Bronchial epithelial cell (primary cell): ENCODE results near the gene FNDC3B. TPM values are rescaled to one million over a fixed set of nuclear protein-coding genes. Genes with fewer than 3 reads are reported as not detected.

Source experiments
- DNase-seq: peaks from one replicate; pipeline ENCODE4 v3.0.0-alpha.2; 2010; ENCODE audit warnings: low read depth
- FAIRE-seq: peaks from 2 replicates; lab custom pipeline; 2011; peaks lifted over from hg19 to GRCh38; lab: Jason Lieb, UNC
- H3K27me3 ChIP-seq: 2 replicates; pipeline ENCODE4 v1.5.1; 2011; ENCODE audit warnings: low read length; ENCODE audit not compliant: control insufficient read depth, insufficient read depth
- H3K36me3 ChIP-seq: 2 replicates; pipeline ENCODE4 v1.5.1; 2011; ENCODE audit warnings: low read length; ENCODE audit not compliant: control insufficient read depth, insufficient read depth
- H3K4me3 ChIP-seq: 2 replicates; pipeline ENCODE4 v1.5.1; 2011; ENCODE audit warnings: mild to moderate bottlenecking, low read depth, low read length, control low read depth
- total RNA-seq: library from RNA; depleted of rRNA; stranded (reverse); fragments of >200 nt; gene quantifications from 2 replicates; pipeline ENCODE4 v1.2.1, GENCODE V29; 2014
- TF ChIP-seq, protein P1 (sequence below): IDR thresholded peaks from 2 replicates; pipeline ENCODE4 v1.5.1; 2011; ENCODE audit warnings: mild to moderate bottlenecking, moderate library complexity, low read length, control low read depth, inconsistent platforms; ENCODE audit not compliant: insufficient read depth, severe bottlenecking

The FNDC3B gene
- total RNA-seq, 1 donor from 2014 or later: 39.2 TPM

DNA sequence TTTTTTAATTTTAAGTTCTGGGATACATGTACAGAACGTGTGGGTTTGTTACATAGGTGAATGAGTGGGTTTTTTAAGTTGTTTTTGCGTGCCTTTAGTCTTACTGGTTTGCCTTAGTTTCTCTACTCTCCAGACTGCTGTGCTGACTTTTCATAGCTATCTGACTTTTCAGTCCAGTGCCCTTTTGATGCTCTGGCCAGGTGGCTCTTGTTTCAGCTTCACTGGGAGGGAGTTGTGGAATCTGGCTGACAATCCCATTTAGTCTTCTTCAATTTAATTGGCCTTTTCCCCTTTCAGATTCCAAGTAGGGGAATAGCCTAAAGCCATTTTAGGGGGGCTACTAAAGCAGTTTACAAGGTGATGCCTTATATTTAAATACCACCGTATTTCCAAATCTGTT is 30.1 kb downstream of the FNDC3B start:
- DNase-seq: no peak
- Histone ChIP-seq H3K36me3 (peaks cover 6% of the 10 kb centered on the region), H3K27me3 (no peaks in the 10 kb centered on the region), H3K4me3 (no peak overlapping the region)
- TF ChIP-seq, protein P1, sequence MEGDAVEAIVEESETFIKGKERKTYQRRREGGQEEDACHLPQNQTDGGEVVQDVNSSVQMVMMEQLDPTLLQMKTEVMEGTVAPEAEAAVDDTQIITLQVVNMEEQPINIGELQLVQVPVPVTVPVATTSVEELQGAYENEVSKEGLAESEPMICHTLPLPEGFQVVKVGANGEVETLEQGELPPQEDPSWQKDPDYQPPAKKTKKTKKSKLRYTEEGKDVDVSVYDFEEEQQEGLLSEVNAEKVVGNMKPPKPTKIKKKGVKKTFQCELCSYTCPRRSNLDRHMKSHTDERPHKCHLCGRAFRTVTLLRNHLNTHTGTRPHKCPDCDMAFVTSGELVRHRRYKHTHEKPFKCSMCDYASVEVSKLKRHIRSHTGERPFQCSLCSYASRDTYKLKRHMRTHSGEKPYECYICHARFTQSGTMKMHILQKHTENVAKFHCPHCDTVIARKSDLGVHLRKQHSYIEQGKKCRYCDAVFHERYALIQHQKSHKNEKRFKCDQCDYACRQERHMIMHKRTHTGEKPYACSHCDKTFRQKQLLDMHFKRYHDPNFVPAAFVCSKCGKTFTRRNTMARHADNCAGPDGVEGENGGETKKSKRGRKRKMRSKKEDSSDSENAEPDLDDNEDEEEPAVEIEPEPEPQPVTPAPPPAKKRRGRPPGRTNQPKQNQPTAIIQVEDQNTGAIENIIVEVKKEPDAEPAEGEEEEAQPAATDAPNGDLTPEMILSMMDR: no peak
- no peak for FAIRE-seq

DNA sequence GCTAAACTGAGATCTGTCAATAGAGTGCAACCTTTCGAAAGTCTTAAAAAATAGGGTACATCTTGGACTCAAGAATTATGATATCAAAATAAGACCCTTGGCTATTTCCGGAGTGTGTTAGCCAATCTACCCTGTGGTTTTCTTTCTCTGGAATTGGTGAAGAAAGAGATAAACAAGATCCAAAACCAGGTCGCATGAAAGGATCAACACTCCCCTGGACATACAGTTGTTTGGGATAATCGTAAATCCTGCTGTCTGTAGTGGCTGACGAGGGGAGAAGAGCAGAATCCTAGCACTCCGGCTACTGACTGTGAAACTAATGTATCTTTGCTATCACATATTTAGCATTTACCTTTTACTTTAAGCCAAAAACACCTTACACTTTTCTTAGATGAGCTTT is 30.9 kb downstream of the FNDC3B start:
- Histone ChIP-seq H3K36me3 (peaks cover 6% of the 10 kb centered on the region), H3K4me3 (no peak overlapping the region), H3K27me3 (no peaks in the 10 kb centered on the region)
- FAIRE-seq: no peak
- TF ChIP-seq, protein P1: no peak
- no peak for DNase-seq

DNA sequence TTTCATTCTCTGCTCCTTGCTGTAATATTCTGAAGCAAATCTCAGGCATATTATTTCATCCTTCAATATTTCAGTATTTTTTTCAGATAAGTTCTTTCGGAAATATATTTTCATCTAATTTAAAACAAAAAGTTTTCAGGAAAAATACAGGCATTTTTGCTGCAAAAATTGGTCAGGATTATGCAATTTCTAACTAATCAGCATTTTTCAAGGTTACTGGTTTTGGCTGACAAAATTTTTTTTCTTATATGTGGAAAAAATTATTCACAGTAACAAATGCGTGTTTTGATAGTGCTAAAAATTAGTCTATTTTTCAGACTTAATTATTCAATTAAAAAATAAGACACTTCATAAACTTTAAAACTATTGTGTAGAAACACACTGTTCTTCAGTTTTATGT is 31.4 kb downstream of the FNDC3B start:
- FAIRE-seq: no peak
- Histone ChIP-seq H3K4me3 (no peak overlapping the region), H3K36me3 (peaks cover 6% of the 10 kb centered on the region), H3K27me3 (no peaks in the 10 kb centered on the region)
- DNase-seq: no peak
- TF ChIP-seq, protein P1: no peak

DNA sequence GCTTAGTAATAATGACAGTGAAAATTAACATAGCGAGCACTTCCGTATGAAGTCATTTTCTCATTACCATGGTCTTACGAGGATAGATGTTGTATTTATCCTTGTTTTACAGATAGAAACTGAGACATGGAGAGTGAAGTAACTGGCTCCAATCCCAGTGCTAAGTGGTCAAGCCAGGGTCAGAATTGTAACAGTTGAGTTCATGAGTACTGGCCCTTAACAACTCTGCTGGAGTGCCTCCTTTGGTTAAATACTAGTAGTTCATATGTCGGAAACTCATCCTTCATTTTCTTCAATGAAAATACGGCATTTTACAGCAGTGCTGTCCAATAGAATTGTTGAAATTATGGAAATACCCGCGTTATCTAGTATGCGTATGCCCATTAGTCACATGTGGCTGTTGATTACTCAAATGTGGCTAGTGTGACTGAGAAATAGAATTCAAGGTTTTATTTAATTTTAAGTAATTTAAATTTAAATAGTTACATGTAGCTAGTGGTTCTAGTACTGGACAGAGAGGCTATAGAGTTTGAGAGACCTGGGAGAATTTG is 32.5 kb downstream of the FNDC3B start:
- TF ChIP-seq, protein P1: no peak
- H3K36me3 ChIP-seq: peaks cover 6% of the 10 kb centered on the region
- FAIRE-seq (no peak), DNase-seq (no peak)
- no peaks in the 10 kb centered on the region for H3K27me3 ChIP-seq
- no peak overlapping the region for H3K4me3 ChIP-seq

DNA sequence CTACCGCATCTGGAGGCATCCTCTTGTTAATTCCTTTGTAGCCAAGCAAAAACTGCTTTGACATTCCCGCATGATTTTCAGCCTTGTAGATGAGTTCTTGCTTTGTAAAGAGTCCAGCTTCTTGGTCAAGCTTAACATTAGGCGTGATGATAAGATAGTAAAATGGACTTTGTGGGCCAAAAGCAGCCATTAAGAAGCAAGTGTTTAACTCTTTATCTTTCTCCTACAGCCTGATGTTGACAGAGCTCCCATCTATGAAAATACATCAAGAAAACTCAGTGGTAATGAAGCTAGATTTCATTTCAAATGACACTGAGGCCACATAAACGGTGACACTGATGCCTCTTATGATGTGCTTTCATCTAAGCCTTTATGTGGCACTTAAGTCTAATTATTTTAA is 33.2 kb downstream of the FNDC3B start:
- TF ChIP-seq, protein P1: no peak
- Histone ChIP-seq H3K36me3 (peaks cover 6% of the 10 kb centered on the region), H3K4me3 (no peak overlapping the region), H3K27me3 (no peaks in the 10 kb centered on the region)
- no peak for FAIRE-seq
- DNase-seq: no peak

DNA sequence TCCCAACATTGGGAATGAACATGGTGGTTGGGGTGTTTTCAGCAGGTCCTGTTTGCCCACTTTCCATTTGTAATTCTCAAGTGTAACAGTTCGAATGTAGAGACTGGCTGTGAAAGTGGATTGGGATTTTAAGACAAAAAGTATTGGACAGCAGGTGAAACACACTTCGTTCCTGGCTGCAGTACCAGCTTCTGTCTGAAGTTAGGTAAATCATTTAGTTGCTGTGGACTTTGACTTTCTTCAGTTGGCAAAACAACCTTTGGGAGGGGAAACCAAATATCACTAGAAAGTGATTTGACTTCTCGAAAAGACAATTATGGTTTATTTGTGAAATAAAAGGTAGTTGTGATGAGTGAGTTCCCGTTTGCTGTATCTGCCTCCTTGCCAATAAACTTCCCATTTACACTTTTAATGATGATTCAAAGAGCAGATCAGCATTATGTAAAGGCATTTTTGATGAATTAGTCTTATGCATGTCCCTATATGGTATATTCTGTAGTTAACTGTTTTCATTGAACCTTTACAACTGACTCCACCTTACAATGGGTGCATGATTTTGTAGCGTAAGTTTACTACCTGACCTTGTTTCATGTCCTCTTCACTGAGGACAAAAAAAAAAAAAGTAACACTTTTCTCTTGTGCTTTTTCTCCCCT is 34.0 kb downstream of the FNDC3B start:
- H3K36me3 ChIP-seq: peaks cover 6% of the 10 kb centered on the region
- DNase-seq (no peak), FAIRE-seq (no peak)
- H3K27me3 ChIP-seq: no peaks in the 10 kb centered on the region
- H3K4me3 ChIP-seq: no peak overlapping the region
- TF ChIP-seq, protein P1: no peak
